Stimulated activated naive CD4-positive, alpha-beta T cell (primary cell): ENCODE measurements around the gene TNK1.

Experiments used
- DNase-seq, 6 experiments: peaks; one replicate each; lab custom pipeline; 2025; lab: John Stamatoyannopoulos, UW

TNK1 gene

DNA sequence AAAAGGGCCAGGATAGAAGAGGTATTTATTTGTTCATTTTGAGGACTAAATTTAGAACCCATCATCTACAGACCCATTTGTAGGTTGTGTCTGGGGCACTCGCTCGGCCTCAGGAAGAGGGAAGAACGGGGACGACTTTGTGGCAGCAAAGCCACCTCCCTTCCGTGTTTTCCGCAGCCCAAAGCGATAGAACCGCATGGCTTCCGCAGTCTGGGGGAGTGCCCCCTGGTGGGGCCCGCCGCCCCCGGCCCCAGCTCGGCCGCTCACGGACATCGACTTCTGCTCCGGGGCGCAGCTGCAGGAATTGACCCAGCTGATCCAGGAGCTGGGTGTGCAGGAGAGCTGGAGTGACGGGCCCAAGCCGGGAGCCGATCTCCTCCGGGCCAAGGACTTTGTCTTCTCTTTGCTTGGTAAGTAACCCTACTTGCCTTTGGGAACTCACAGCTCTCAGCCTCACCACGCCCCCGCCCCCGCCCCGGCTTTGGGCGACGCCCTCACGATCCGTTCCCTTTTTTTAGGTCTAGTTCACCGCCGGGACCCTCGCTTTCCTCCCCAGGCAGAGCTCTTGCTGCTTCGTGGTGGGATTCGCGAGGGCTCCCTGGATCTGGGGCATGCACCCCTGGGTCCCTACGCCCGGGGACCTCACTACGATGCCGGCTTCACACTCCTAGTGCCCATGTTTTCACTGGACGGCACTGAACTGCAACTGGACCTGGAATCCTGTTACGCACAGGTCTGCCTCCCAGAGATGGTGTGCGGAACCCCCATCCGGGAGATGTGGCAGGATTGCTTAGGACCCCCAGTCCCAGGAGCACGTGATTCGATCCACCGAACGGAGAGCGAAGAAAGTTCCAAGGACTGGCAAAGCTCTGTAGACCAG lies 55.0 kb downstream of the TNK1 start:
- DNase-seq = peak; percentile 46 to 90 (median 74)

- peak; percentile 69 to 86 (median 74) for DNase-seq
These were observed 55.9 kb downstream of the TNK1 start for GRCh38 chr17:7436556-7437368.

DNA sequence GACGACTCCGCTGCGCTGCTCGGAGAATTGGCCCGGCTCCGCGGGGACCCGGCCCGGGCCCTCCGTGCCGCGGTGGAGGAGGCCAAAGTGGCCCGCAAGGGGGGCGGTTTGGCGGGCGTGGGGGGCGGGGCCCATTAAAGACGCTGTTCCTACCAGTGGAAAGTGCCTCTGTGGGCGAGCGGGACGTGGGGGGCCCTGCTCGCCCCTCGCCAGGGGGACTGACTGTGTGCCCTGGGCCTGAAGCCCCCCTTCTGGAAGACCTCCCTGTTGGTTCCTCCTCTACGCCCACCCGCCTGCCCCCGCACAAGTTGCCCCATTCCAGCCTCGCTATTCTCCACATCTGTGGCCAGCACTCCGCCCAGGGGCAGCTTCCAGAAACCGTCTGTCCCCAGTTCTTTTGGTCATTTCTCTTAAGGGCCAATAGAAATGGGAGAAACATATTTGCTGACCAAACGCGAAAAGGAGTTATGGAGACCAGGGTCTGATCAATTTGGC lies 56.5 kb downstream of the TNK1 start:
- no peak for DNase-seq

GRCh38 chr17:7437950-7438614 lies 57.2 kb downstream of the TNK1 start:
- DNase-seq = peak in 5 of 6 experiments; percentile 41 to 62 (median 50)

DNA sequence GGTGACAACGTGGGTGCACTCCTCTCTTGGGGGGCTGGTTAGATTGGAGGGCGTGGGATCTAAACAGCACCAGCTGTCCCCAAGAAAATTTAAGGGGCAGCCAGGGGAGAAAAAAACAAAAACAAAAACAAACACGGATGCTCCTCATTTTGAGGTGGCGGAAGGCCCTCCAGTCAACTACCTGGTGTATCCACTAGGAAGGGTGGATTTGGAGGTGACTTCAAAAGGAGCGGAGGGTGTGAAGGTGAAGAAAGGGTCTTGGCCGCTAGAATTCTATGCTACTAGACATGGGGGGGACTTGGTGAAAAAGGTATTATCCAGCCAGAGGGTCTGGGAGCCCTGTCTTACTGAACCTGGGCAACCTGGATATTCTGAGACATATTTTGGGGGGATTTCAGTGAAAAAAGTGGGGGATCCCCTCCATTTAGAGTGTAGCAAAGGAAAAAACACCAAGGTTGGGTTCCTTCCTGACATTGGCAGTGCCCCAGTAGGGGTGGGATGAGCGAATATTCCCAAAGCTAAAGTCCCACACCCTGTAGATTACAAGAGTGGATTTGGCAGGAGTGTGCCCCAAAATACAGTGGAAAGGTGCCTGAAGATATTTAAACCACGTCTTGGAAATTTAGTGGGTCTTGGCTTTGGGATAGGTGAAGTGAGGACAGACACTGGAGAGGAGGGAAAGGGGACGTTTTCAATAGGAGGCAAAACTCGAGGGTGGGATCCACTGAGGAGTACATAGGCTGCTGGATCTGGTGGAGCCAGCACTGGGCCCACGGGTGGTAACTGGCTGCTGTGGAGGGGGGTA lies 58.0 kb downstream of the TNK1 start:
- peak in 1 of 6 experiments; percentile 44 for DNase-seq
